Muscle of back (tissue), 11 donors: ENCODE data around the gene HSPA4. TPM values are rescaled to one million over a fixed set of nuclear protein-coding genes. Genes with fewer than 3 reads are reported as not detected.
A peak's percentile ranks its signal among the peaks of the same experiment; 100 is the strongest.
"Not testable (repeated sequence)": the region's sequence is repeated elsewhere in the genome, so short reads cannot be mapped to it uniquely, and the experiment has no call there.

ENCODE experiments used
- DNase-seq, 3 donors: peaks; one replicate each; pipeline versions ENCODE4 v3.0.0 to v3.0.0-alpha.2; 2013
- polyA plus RNA-seq, 10 donors: library from polyadenylated mRNA; unstranded; fragments of 120-200 nt; gene quantifications; one replicate each; pipeline ENCODE4 v1.2.1, GENCODE V29; 2013; ENCODE audit not compliant: insufficient read length in 10 of 10

Gene HSPA4
- polyA plus RNA-seq, 10 donors, result 67.9 to 108 (median 82.4) TPM

- DNase-seq, result peak in 1 of 3 donors; percentile 35
These were observed 69.3 kb downstream of the HSPA4 start for GRCh38 chr5:133121080-133121479.

DNA sequence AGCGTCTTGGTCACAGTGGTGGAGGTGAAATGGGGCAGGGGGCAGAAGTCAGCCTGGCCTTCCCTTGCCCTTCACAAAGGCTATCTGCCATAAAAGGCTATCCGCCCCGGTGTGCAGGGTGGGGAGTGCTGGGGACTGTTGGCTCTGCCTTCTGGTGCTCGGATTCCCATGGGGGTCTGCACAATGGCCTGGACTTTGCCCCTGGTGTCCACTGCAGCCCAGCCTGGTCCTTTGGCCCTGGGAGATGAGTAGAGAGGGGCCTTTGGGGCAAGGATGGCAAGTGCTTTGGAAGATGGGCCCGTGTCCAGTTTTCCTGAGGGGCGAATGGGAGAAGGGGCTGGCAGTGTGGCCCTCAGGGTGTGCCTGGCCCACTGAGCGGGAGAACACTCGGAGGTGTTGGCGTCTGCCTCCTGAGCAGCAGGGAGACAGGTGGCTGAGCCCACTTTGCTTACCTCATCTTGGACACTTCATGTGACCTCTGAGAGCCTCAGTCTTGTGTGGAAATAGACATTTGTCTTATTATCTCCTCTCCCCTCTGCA lies 69.9 kb downstream of the HSPA4 start:
- DNase-seq, result no peak

GRCh38 chr5:133122711-133123110 lies 70.9 kb downstream of the HSPA4 start:
- DNase-seq, result no peak

GRCh38 chr5:133123297-133123696 lies 71.5 kb downstream of the HSPA4 start:
- DNase-seq, result no peak

DNA sequence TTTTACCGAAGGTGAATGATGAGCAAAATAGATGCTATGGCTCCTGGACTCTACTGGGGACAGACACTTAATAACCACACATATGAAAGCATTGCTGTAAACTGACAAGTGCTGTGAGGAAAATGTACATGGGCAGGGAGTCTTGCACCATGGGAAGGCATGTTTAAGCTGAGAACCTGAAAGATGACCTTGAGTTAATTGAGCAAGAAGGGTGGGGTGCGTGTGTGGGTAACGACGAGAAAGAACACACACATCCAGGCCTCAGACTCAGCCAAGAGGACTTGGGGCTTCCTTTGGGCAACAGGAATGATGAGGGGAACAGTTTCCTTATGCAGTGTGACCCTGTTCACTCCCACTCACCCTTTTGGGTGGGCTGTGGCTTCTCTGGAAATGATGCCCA lies 73.1 kb downstream of the HSPA4 start:
- no peak for DNase-seq

DNA sequence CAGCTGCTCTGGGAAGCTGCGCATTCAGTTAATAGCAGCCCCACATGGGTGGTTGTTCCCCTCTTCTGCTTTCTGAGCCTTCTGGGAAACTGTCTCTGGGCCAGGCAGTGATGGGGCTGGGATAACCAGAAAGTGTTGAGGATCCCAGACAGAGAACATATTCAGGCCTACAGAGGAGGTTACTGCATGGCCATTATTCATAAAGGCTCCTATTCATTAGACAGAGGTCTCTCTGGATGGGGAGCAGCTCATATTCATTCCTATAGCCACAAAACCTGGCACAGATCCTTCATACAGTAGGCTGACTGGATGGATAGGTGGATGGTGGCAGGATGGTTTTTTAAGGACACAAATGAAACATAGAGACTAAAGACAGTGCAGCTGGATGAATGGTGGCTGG lies 76.3 kb downstream of the HSPA4 start:
- no peak for DNase-seq

DNA sequence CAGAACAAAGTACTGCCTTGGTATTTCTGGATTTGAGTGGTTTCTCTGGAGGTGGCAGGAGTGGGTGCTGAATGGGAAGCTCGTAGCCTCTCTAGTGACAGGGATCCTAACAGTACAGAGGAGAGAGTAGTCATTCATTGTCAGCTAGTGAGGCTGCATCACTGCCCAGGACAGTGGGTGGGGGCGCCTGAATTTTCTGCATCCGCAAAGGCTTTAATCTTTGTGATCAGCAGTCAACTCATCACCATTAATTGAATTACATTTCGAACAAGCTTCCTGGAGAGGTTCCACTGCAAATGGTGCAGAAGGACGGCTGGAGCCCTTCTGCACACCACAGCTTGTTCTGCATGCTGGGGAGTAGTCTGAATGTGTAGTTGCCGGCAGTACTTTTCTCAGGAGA lies 77.5 kb downstream of the HSPA4 start:
- DNase-seq, result no peak

DNA sequence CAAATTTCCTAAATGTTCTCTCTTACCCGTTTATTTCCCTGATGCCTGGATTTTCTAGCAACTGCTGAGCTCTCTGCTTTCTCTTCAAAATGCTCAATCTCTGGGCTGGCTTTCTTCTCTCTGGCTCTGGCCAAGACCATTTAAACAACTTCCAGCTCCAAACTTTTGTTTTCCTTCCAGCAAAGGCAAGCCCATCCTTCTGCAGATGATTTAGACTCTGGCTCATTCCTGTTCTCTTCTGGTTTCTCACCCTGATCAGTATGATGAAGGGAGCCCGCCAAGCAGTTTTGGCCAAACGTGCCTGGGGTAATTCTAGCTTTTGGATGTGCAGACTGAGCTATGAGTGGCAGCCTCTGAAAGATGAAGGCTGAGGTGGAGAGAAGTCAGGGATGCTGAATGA lies 78.1 kb downstream of the HSPA4 start:
- peak in 1 of 3 donors; percentile 60 for DNase-seq

GRCh38 chr5:133130387-133131118 lies 78.7 kb downstream of the HSPA4 start:
- DNase-seq, result peak in 1 of 3 donors; percentile 58

DNA sequence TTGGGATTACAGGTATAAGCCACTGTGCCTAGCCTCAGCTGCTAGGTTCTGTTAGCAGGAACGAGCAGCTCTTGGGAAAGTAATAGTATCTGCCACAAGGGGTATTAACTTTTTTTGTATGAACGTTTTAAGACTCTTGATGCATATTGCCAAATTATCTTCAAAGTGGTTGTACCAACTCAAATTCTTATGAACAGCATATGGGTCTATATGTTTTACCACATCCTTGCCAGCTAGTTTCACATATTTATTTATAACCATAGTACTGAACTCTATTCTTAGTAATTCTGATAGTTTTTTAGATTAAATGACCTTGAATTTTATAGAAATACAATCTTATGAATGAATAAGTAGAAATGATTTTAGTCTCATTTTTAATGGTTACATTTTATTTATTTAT lies 80.9 kb downstream of the HSPA4 start:
- no peak for DNase-seq

- DNase-seq, result not testable (repeated sequence)
These were observed 81.4 kb downstream of the HSPA4 start for GRCh38 chr5:133133241-133133640.

GRCh38 chr5:133136890-133137289 lies 85.1 kb downstream of the HSPA4 start:
- not testable (repeated sequence) for DNase-seq

GRCh38 chr5:133140311-133140710 lies 88.5 kb downstream of the HSPA4 start:
- no peak for DNase-seq

GRCh38 chr5:133141746-133142145 lies 89.9 kb downstream of the HSPA4 start:
- no peak for DNase-seq

- no peak for DNase-seq
These were observed 91.0 kb downstream of the HSPA4 start for GRCh38 chr5:133142782-133143181.

- DNase-seq, result no peak
These were observed 92.6 kb downstream of the HSPA4 start for GRCh38 chr5:133144245-133144981.

GRCh38 chr5:133145436-133146170 lies 93.8 kb downstream of the HSPA4 start:
- no peak for DNase-seq

DNA sequence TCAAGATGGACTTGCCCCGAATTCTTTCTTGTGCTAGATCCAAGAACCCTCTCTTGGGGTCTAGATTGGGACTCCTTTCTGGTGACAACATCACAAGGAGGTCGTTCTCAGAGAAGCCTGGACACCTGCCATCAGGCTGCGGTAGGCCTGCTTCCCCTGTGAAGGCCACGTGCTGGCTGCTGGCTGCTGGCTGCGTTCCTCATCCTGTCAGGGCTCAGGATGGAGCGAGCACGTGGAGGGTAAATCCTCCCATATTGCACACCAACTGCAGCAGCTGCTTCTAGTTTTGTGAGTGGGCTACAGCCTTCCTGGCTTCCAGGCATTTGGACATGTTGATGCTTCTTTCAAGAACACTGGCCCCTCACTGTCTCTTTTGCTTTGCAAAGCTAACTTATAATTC lies 95.6 kb downstream of the HSPA4 start:
- peak; percentile 37 to 66 (median 46) for DNase-seq

DNA sequence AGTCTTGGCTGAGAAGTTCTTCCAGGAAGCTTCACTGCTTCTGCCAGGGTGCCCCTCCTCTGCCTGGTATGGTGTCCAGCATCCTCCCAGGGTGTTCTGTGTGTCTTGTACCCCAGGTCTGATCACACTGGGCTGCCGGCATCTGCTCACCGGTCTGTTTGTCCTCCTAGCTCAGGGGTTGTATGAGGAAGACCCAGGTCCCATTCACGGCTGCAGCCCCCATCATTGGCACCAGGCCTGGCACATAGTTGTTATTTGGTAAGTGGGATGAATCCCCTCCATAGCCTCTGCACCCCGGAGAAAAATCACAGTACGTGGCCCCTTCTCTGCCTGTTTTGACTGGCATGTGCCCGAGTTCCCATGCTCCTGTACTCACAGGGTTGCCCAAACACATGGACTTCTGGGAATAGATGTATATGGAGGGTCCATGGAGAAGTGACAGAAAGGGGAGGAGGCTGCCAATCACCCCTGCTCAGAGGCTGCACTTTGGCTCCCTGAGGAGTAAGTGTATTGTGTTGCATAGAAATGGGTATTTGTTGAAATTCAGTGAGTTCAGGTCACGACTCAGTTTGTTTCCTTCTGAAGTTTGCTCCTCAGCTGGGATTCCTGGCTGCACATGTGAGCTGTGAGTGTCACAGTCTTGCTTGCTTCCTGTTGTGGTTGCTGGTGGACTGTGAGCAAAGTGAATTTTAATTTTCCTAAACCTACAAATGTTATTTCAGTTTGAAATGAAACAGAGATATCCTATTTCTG lies 96.2 kb downstream of the HSPA4 start:
- no peak for DNase-seq

GRCh38 chr5:133149345-133149744 lies 97.5 kb downstream of the HSPA4 start:
- peak in 1 of 3 donors; percentile 24 for DNase-seq

- no peak for DNase-seq
These were observed 99.2 kb downstream of the HSPA4 start for GRCh38 chr5:133150909-133151544.
